H1 (cell line): ENCODE results near the gene TSKU. TPM values are rescaled to one million over a fixed set of nuclear protein-coding genes. Genes with fewer than 3 reads are reported as not detected.

Experiments
- CTCF ChIA-PET: fragments of 300-600 bp; sonication (Branson Sonifier 250); formaldehyde crosslinking; loops from one replicate; lab custom pipeline; 2021; ENCODE audit not compliant: partially characterized antibody; lab: Charles Lee
- POLR2A ChIA-PET: fragments of 300-600 bp; sonication (Branson Sonifier 250); formaldehyde crosslinking; loops from one replicate; lab custom pipeline; 2021; ENCODE audit warnings: inconsistent platforms; ENCODE audit not compliant: partially characterized antibody; lab: Charles Lee
- DNase-seq, 2 experiments: peaks; one replicate each; pipeline versions ENCODE4 v3.0.0 to v3.0.0-alpha.2; 2010 to 2022; ENCODE audit warnings: low spot score in 2 of 2, low read depth in 1 of 2, mixed read lengths in 1 of 2
- FAIRE-seq: peaks from 2 replicates; lab custom pipeline; 2011; peaks lifted over from hg19 to GRCh38; lab: Jason Lieb, UNC
- H2AFZ ChIP-seq: 2 replicates; pipeline ENCODE4 v1.8.1; 2012; ENCODE audit warnings: low read length, inconsistent platforms
- H2AK5ac ChIP-seq: 2 replicates; pipeline ENCODE4 v1.6.1; 2013; ENCODE audit warnings: low read depth, low read length
- H2BK120ac ChIP-seq: replicated peaks from 2 replicates; pipeline ENCODE3; 2013; ENCODE audit warnings: low read depth, low read length, inconsistent platforms
- H2BK12ac ChIP-seq: 2 replicates; pipeline ENCODE4 v1.6.1; 2013; ENCODE audit warnings: low read depth, low read length
- H2BK15ac ChIP-seq: 2 replicates; pipeline ENCODE4 v1.6.1; 2013; ENCODE audit warnings: low read length
- H2BK20ac ChIP-seq: 2 replicates; pipeline ENCODE4 v1.6.1; 2013; ENCODE audit warnings: low read length
- H2BK5ac ChIP-seq: 2 replicates; pipeline ENCODE4 v1.6.1; 2013; ENCODE audit warnings: low read depth, low read length
- H3K14ac ChIP-seq: 2 replicates; pipeline ENCODE4 v1.6.1; 2013; ENCODE audit warnings: inconsistent platforms; ENCODE audit not compliant: insufficient read length
- H3K18ac ChIP-seq: 2 replicates; pipeline ENCODE4 v1.6.1; 2013; ENCODE audit warnings: low read length; ENCODE audit errors: extremely low read depth
- H3K23ac ChIP-seq: 2 replicates; pipeline ENCODE4 v1.6.1; 2013; ENCODE audit warnings: inconsistent platforms; ENCODE audit not compliant: insufficient read length
- H3K23me2 ChIP-seq: 2 replicates; pipeline ENCODE4 v1.6.1; 2013; ENCODE audit warnings: low read depth, low read length
- H3K27ac ChIP-seq: 2 replicates; pipeline ENCODE4 v1.6.1; 2011; ENCODE audit warnings: low read depth, low read length, inconsistent platforms
- H3K27me3 ChIP-seq, 4 experiments: replicated peaks in 1 of 4; 1 replicate in 1 of 4; 2 replicates in 3 of 4; pipeline versions ENCODE4 v1.6.1 to v1.8.1; 2011 to 2013; ENCODE audit warnings: low read length in 3 of 4, mild to moderate bottlenecking in 3 of 4, inconsistent platforms in 2 of 4, mixed read lengths in 2 of 4, moderate library complexity in 1 of 4; ENCODE audit not compliant: control insufficient read depth in 3 of 4, insufficient read depth in 3 of 4; ENCODE audit errors: extremely low read depth in 1 of 4
- H3K36me3 ChIP-seq, 4 experiments: 2 replicates each; pipeline versions ENCODE4 v1.6.1 to v1.8.1; 2011 to 2013; ENCODE audit warnings: mild to moderate bottlenecking in 4 of 4, low read length in 3 of 4, moderate library complexity in 2 of 4, control low read depth in 1 of 4, inconsistent platforms in 1 of 4; ENCODE audit not compliant: insufficient read depth in 4 of 4, control insufficient read depth in 2 of 4
- H3K4ac ChIP-seq: replicated peaks from 2 replicates; pipeline ENCODE3; 2013; ENCODE audit warnings: low read length, low read depth, mixed read lengths, inconsistent platforms; ENCODE audit not compliant: insufficient read length
- H3K4me1 ChIP-seq, 4 experiments: replicated peaks in 1 of 4; 1 replicate in 1 of 4; 2 replicates in 3 of 4; pipeline versions ENCODE4 v1.6.1 to v1.8.1; 2011 to 2013; ENCODE audit warnings: low read length in 3 of 4, inconsistent platforms in 2 of 4, mixed read lengths in 1 of 4; ENCODE audit not compliant: insufficient read depth in 4 of 4, control insufficient read depth in 3 of 4
- H3K4me2 ChIP-seq, 2 experiments: 2 replicates each; pipeline versions ENCODE4 v1.6.1 to v1.8.1; 2011 to 2013; ENCODE audit warnings: low read depth in 2 of 2, low read length in 2 of 2, control low read depth in 1 of 2, inconsistent platforms in 1 of 2, mild to moderate bottlenecking in 1 of 2; ENCODE audit not compliant: insufficient read depth in 1 of 2
- H3K4me3 ChIP-seq, 4 experiments: fragments of 200-600, 300-600 bp in 1 of 4; sonication (generic), shearing (Covaris generic), sonication (Bioruptor Twin) in 1 of 4; 2 replicates each; pipeline versions ENCODE4 v1.5.1 to v1.8.1; 2011 to 2016; ENCODE audit warnings: low read length in 4 of 4, low read depth in 3 of 4, control low read depth in 2 of 4, inconsistent platforms in 2 of 4, mild to moderate bottlenecking in 2 of 4, mixed read lengths in 1 of 4, moderate library complexity in 1 of 4; ENCODE audit not compliant: insufficient read depth in 2 of 4; ENCODE audit errors: extremely low read depth in 1 of 4
- H3K56ac ChIP-seq: replicated peaks from 2 replicates; pipeline ENCODE3; 2013; ENCODE audit warnings: low read depth, mild to moderate bottlenecking, mixed read lengths, low read length, inconsistent platforms; ENCODE audit not compliant: insufficient read length
- H3K79me1 ChIP-seq: 2 replicates; pipeline ENCODE4 v1.6.1; 2013; ENCODE audit warnings: low read depth, low read length, control low read depth
- H3K79me2 ChIP-seq, 2 experiments: 2 replicates each; pipeline versions ENCODE4 v1.6.1 to v1.8.1; 2012 to 2013; ENCODE audit warnings: low read length in 2 of 2, mild to moderate bottlenecking in 2 of 2, inconsistent platforms in 1 of 2; ENCODE audit not compliant: insufficient read depth in 2 of 2, control insufficient read depth in 1 of 2
- H3K9ac ChIP-seq, 4 experiments: replicated peaks in 1 of 4; 1 replicate in 1 of 4; 2 replicates in 3 of 4; pipeline versions ENCODE4 v1.6.1 to v1.8.1; 2011 to 2013; ENCODE audit warnings: low read depth in 3 of 4, low read length in 3 of 4, control low read depth in 2 of 4, mild to moderate bottlenecking in 2 of 4, moderate library complexity in 2 of 4, inconsistent platforms in 1 of 4; ENCODE audit errors: extremely low read depth in 1 of 4
- H3K9me3 ChIP-seq, 2 experiments: 2 replicates each; pipeline versions ENCODE4 v1.6.1 to v1.8.1; 2012 to 2013; ENCODE audit warnings: mild to moderate bottlenecking in 2 of 2, moderate library complexity in 2 of 2, control low read depth in 1 of 2, inconsistent platforms in 1 of 2, low read depth in 1 of 2, low read length in 1 of 2, mixed read lengths in 1 of 2; ENCODE audit not compliant: insufficient read depth in 2 of 2
- H4K20me1 ChIP-seq, 2 experiments: replicated peaks in 1 of 2; 2 replicates each; pipeline versions ENCODE3 to v1.8.1; 2011 to 2013; ENCODE audit warnings: inconsistent platforms in 2 of 2, low read length in 2 of 2, mild to moderate bottlenecking in 1 of 2; ENCODE audit not compliant: insufficient read depth in 2 of 2, control insufficient read depth in 1 of 2
- H4K5ac ChIP-seq: 2 replicates; pipeline ENCODE4 v1.6.1; 2013; ENCODE audit warnings: low read length, low read depth, mixed read lengths, inconsistent platforms; ENCODE audit not compliant: insufficient read length
- H4K8ac ChIP-seq: 2 replicates; pipeline ENCODE4 v1.8.0; 2013; ENCODE audit warnings: mild to moderate bottlenecking, moderate library complexity, low read length, inconsistent platforms; ENCODE audit not compliant: insufficient read depth; ENCODE audit errors: extremely low read depth
- H4K91ac ChIP-seq: replicated peaks from 2 replicates; pipeline ENCODE3; 2013; ENCODE audit warnings: low read length, mixed read lengths, inconsistent platforms; ENCODE audit not compliant: insufficient read length
- CBX5 ChIP-seq: fragments of 300-800, 300-1000 bp; sonication (generic); IDR thresholded peaks from 2 replicates; pipeline ENCODE4 v1.7.1; 2016; ENCODE audit warnings: antibody characterized with exemption, low read length, low read depth
- CREB1 ChIP-seq: IDR thresholded peaks from 2 replicates; pipeline ENCODE4 v1.6.1; 2012; ENCODE audit warnings: inconsistent platforms
- GABPA ChIP-seq: IDR thresholded peaks from 2 replicates; pipeline ENCODE4 v1.6.1; 2011; ENCODE audit warnings: mild to moderate bottlenecking, low read length, moderate library complexity, borderline replicate concordance; ENCODE audit not compliant: insufficient read depth
- HDAC6 ChIP-seq: IDR thresholded peaks from one replicate; pipeline ENCODE4 v1.7.1; 2012; ENCODE audit warnings: low read depth, mild to moderate bottlenecking, inconsistent platforms, low read length, moderate library complexity
- RAD21 ChIP-seq, 2 experiments: IDR thresholded peaks in 1 of 2; conservative IDR thresholded peaks in 1 of 2; 2 replicates each; pipeline ENCODE4 v1.6.1; 2011; ENCODE audit warnings: low read depth in 2 of 2, low read length in 2 of 2, improper control_type of control experiment in 1 of 2, inconsistent platforms in 1 of 2, mild to moderate bottlenecking in 1 of 2, moderate library complexity in 1 of 2
- SUZ12 ChIP-seq: fragments of 200-600 bp; sonication (generic); IDR thresholded peaks from 2 replicates; pipeline ENCODE4 v1.6.1; 2012; ENCODE audit warnings: mild to moderate bottlenecking, inconsistent platforms, low read length, moderate library complexity, mixed read lengths
- TAF1 ChIP-seq: IDR thresholded peaks from 2 replicates; pipeline ENCODE4 v1.6.1; 2011; ENCODE audit warnings: mild to moderate bottlenecking, low read depth, low read length
- TAF7 ChIP-seq: optimal IDR thresholded peaks from 2 replicates; pipeline ENCODE3; 2011; ENCODE audit warnings: low read depth, mild to moderate bottlenecking, inconsistent platforms, low read length, moderate library complexity, borderline replicate concordance
- WGBS, 2 experiments: shearing (Covaris generic) in 1 of 2; methylation state at CpG; one replicate each; pipeline versions ENCODE4 v1.1.6 to v1.1.7; 2013 to 2015; ENCODE audit warnings: low lambda C conversion rate in 2 of 2, mixed read lengths in 2 of 2, inconsistent platforms in 1 of 2, low coverage in 1 of 2, missing lambda C conversion rate in 1 of 2; ENCODE audit not compliant: insufficient replicate concordance in 2 of 2, insufficient coverage in 1 of 2, insufficient read length in 1 of 2; ENCODE audit errors: extremely low coverage in 1 of 2, missing lambda C conversion rate in 1 of 2; 5-methylcytosine and 5-hydroxymethylcytosine counted together
- polyA plus RNA-seq, 7 experiments: library from polyadenylated mRNA; depleted of rRNA in 3 of 7; stranded (reverse) in 5 of 7; unstranded in 2 of 7; fragments of >200 nt in 5 of 7; fragments of 200-250 nt in 2 of 7; gene quantifications; 1 replicate in 5 of 7; 2 replicates in 1 of 7; 4 replicates in 1 of 7; pipeline versions ENCODE4 v1.2.1 to v1.2.3, GENCODE V29; 2011 to 2013; ENCODE audit warnings: missing spikeins in 2 of 7, mixed read lengths in 2 of 7
- total RNA-seq: library from RNA; stranded (reverse); fragmentation: NEBNext Ultra II Directional; extraction: Animal tissue kit (Norgen Biotek cat#: 25700); gene quantifications from 2 replicates; pipeline ENCODE4 v1.2.1, GENCODE V29; 2021

TSKU gene
- total and polyA plus RNA-seq, 2 of the 8 experiments (the other 6 are each of a cell fraction or from before 2014, with no cell fraction given): 22.8 to 28.4 TPM

DNA sequence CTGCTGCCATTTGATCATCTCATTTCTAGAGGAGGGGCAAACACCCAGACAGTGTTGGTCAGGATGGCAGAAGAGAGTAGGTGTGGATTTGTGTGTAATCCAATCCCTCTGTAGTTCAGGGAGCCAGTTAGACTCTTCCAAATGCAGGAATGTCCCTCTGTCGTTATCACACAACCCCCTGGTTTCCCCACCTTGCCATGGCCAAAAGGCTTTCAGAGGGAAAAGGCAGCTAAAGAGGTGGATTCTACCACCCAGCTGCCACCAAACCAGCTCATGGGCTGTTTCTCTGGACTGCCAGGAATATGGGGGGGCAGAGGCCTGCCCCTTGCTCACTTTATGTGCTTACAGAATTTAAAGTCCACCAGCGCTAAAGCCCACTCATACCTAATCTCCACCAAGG is 18.1 kb downstream of the TSKU start:
- Histone ChIP-seq H2AK5ac (no peak overlapping the region), H3K4me2 (no peak overlapping the region), H2BK120ac (no peak overlapping the region), H3K79me2 (no peaks in the 10 kb centered on the region), H4K20me1 (peaks cover 2 to 4% of the 10 kb centered on the region in 2 experiments), H2BK5ac (no peak overlapping the region), H3K9me3 (no peaks in the 10 kb centered on the region), H3K4me3 (no peak overlapping the region), H4K5ac (no peak overlapping the region), H3K18ac (no peak overlapping the region), H2BK15ac (no peak overlapping the region), H3K56ac (no peak overlapping the region), H4K91ac (no peak overlapping the region), H3K4me1 (peaks cover 2 to 13% (median 5%) of the 10 kb centered on the region in 4 experiments; a peak in 6 of 7 replicates), H3K23ac (no peak overlapping the region), H3K14ac (no peak overlapping the region), H2AFZ (no peak overlapping the region), H2BK12ac (no peak overlapping the region), H3K4ac (no peak overlapping the region), H4K8ac (no peak overlapping the region), H3K23me2 (peaks cover 2% of the 10 kb centered on the region; the same call in 1 of the 2 replicates), H3K36me3 (peaks cover 0 to 3% (median 0%) of the 10 kb centered on the region in 4 experiments; a peak in 2 of 8 replicates), H3K79me1 (no peaks in the 10 kb centered on the region), H3K27me3 (no peaks in the 10 kb centered on the region; a peak in 1 of 7 replicates), H2BK20ac (no peak overlapping the region), H3K27ac (no peak overlapping the region), H3K9ac (no peak overlapping the region)
- DNase-seq (peak in 1 of 2 experiments; percentile 39), FAIRE-seq (no peak)
- TF ChIP-seq TAF1: no peak
- TF ChIP-seq GABPA: no peak
- TF ChIP-seq CBX5: no peak
- no peak for TF ChIP-seq SUZ12
- TF ChIP-seq RAD21 (IDR thresholded peaks at IDR 0.05 in 1 of 2, conservative IDR thresholded peaks at IDR 0.05 in 1 of 2; ENCODE audit: low read depth in 2 of 2, low read length in 2 of 2): no peak
- no peak for TF ChIP-seq CREB1
- no peak for TF ChIP-seq HDAC6
- TF ChIP-seq TAF7: no peak
- ChIA-PET CTCF (interaction anchor here (0.9 to 7.8 kb wide), 14 partner anchors 8 to 239 kb away, joined by 3 to 88 read pairs (median 7); no protein-coding TSS in a partner anchor), POLR2A (no interaction called here)
- WGBS, 2 experiments: 54% methylated on average over 2 of the region's 2 CpGs; no CpG with 5 or more reads in 1 of the 2 experiments
